PC-3 (cell line): ENCODE measurements around the gene CCDC180.

Experiments used
- CTCF ChIP-seq: fragments of 300-600 bp; sonication (generic); conservative IDR thresholded peaks from 2 replicates; pipeline ENCODE4 v1.5.1; 2017; ENCODE audit warnings: antibody characterized with exemption, low read depth, mild to moderate bottlenecking, low read length
- EZH2 ChIP-seq: fragments of 300-600 bp; sonication (generic); IDR thresholded peaks from one replicate; pipeline ENCODE4 v1.6.1; 2017; ENCODE audit warnings: antibody characterized with exemption, mild to moderate bottlenecking, low read length; ENCODE audit not compliant: unreplicated experiment
- EZH2phosphoT487 ChIP-seq: fragments of 300-600 bp; sonication (generic); IDR thresholded peaks from 2 replicates; pipeline ENCODE4 v1.6.1; 2018; ENCODE audit warnings: mild to moderate bottlenecking, antibody characterized with exemption, low read length, borderline replicate concordance

GRCh38 chr9:97348871-97349270 lies 41.4 kb downstream of the CCDC180 start:
- TF ChIP-seq CTCF (no peak), EZH2 (no peak), EZH2phosphoT487 (no peak)
